IPS DF 6.9 (cell line): ENCODE results near the gene PBX4.

Source experiments
- DNase-seq: peaks from one replicate; pipeline ENCODE4 v3.0.0-alpha.2; 2013; ENCODE audit warnings: low read depth, low spot score
- H3K27ac ChIP-seq: one replicate; pipeline ENCODE4 v1.5.1; 2013; ENCODE audit warnings: low read length, control low read depth
- H3K27me3 ChIP-seq: 2 replicates; pipeline ENCODE4 v1.6.1; 2013; ENCODE audit warnings: mild to moderate bottlenecking, low read length; ENCODE audit not compliant: control insufficient read depth, insufficient read depth
- H3K36me3 ChIP-seq: 2 replicates; pipeline ENCODE4 v1.6.1; 2013; ENCODE audit warnings: low read length; ENCODE audit not compliant: control insufficient read depth, insufficient read depth
- H3K4me1 ChIP-seq: 2 replicates; pipeline ENCODE4 v1.6.1; 2013; ENCODE audit warnings: low read length; ENCODE audit not compliant: control insufficient read depth, insufficient read depth
- H3K4me3 ChIP-seq: 2 replicates; pipeline ENCODE4 v1.5.1; 2013; ENCODE audit warnings: mild to moderate bottlenecking, low read length
- H3K9me3 ChIP-seq: 2 replicates; pipeline ENCODE4 v1.6.1; 2013; ENCODE audit warnings: low read length, inconsistent platforms; ENCODE audit not compliant: control insufficient read depth, insufficient read depth
- WGBS: extraction: QIAGEN DNeasy Blood & Tissue Kit; methylation state at CpG from one replicate; pipeline ENCODE4 v1.1.7; 2013; ENCODE audit warnings: mixed read lengths, missing lambda C conversion rate; ENCODE audit not compliant: insufficient read length, insufficient coverage; 5-methylcytosine and 5-hydroxymethylcytosine counted together

PBX4 gene

DNA sequence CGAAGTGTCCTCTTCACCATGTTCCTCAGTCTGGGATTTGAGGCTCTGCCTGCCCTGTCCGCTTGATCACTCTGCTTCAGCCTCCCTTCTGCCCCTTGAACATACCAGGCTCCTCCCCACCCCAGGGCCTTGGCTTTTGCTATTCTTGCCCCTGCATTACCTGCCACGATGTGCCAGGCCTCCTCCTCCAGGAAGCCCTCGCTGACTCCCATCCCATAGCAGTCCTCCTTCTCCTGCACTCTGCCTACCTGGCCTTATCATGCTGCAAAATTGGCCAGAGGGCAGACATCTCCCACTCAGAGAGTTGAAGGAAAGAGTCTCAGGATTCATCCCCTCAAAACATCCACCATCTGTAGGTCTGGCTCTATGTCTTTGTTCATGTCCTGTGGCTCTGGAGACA lies 87.6 kb downstream of the PBX4 start:
- Histone ChIP-seq H3K27ac (no peak overlapping the region), H3K4me1 (peaks cover 3% of the 10 kb centered on the region; the same call in 1 of the 2 replicates), H3K27me3 (no peaks in the 10 kb centered on the region), H3K9me3 (no peaks in the 10 kb centered on the region), H3K4me3 (no peak overlapping the region), H3K36me3 (peaks cover 9% of the 10 kb centered on the region)
- WGBS = no CpG with 5 or more reads among the region's 4 CpGs
- DNase-seq = no peak

DNA sequence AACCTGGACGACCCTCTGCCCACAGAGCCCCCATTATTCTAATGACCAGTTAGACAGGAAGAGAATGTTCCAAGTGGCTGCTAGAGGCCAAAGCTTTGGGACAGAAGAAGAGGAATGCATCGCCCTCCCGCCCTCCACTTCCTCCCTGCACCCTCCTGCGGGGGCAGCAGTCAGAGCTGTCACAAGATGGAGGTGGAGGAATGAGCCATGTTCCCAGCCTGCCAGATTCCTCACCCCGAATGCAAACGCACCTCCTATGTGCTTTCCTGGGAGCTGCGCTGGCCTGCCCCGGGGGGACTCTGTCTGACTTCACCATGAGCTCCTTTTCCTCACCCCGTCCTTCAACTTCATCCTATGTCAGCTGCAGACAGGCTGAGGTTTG lies 88.1 kb downstream of the PBX4 start:
- peaks cover 11% of the 10 kb centered on the region for H3K36me3 ChIP-seq
- H3K4me3 ChIP-seq = no peak overlapping the region
- H3K9me3 ChIP-seq = no peaks in the 10 kb centered on the region
- no peaks in the 10 kb centered on the region for H3K27me3 ChIP-seq
- no peak overlapping the region for H3K27ac ChIP-seq
- H3K4me1 ChIP-seq = peaks cover 3% of the 10 kb centered on the region; the same call in 1 of the 2 replicates
- WGBS = no CpG with 5 or more reads among the region's 9 CpGs
- DNase-seq = no peak

DNA sequence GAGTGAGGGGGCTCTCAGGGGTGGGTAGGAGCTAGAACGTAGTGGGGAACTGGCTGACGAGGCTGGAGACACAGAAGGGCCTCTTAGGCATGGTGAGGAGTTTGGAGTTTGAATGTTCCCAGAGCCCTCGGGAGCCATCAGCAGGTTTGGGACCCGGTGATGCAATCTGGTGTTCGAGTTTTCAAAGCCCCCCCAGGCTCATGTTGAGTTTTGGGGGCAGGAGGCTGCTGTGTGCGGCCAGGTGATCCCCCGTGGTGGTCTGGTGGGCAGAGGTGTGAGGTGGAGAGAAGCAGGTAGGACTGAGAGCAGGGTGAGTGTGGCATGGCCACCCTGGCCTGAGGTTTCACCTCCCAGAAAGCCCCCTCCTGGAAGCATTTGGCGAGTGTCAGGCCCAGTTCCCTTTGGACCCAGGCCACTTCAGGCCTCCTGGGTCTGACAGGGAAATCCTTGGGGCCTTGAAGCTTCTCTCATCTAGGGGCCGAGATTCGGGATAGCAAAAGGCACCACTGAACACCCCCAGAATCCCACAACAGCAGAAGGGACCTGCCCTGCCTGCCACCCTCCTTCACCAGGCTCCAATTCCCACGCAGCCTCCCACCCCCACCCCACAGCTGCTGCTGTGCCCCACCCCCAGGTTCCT lies 88.6 kb downstream of the PBX4 start:
- DNase-seq = no peak
- H3K27ac ChIP-seq = no peak overlapping the region

DNA sequence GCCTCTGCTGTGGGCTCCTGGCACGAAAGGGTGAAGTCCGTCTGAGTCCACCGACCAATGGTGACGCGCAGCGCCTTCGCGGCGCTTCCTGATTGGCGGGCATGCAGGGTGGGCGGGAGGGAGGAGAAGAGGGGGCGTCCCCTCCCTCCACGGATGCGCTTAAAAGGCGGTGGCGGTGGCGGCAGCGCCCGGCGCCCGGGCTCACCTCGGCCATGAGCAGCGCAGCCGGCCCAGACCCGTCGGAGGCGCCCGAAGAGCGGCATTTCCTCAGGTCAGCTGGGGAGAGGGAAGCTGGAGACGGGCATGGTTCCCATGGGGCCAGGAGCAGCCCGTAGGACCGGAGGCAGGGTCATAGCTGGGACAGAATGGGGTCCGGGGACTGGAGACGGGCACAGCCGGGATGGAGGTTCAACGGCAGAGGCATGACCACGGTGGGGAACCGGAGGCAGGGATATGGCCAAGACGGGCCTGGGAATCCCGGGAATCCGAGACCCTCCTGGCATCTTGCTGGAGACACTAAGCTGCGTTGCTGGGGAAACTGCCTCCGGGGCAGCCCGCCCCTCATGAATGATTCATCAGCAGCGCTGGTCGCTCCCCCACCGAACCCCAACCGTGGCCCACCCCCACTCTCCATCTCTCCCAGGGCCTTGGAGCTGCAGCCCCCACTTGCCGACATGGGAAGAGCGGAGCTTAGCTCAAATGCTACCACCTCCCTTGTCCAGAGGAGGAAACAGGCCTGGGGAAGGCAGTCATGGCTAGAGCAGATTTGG lies 89.6 kb downstream of the PBX4 start, which contains the start of gene YJEFN3:
Gene YJEFN3, plus strand, starts transcription at position 191 of the 770 bp plus-strand sequence. Its CDS starts 22 bp downstream, at position 213.
- H3K9me3 ChIP-seq = no peaks in the 10 kb centered on the region
- H3K4me1 ChIP-seq = peaks cover 4% of the 10 kb centered on the region; the same call in 1 of the 2 replicates
- peaks cover 11% of the 10 kb centered on the region for H3K36me3 ChIP-seq
- no peak for DNase-seq
- H3K4me3 ChIP-seq = no peak within 1 kb of the TSS
- no peaks in the 10 kb centered on the region for H3K27me3 ChIP-seq
- WGBS = no CpG with 5 or more reads among the region's 50 CpGs
- no peak within 1 kb of the TSS for H3K27ac ChIP-seq

More for the DNA sequence above, 88.6 kb downstream of the PBX4 start:
- no peaks in the 10 kb centered on the region for H3K9me3 ChIP-seq
- no CpG with 5 or more reads among the region's 11 CpGs for WGBS
- peaks cover 11% of the 10 kb centered on the region for H3K36me3 ChIP-seq
- no peak overlapping the region for H3K4me3 ChIP-seq
- H3K4me1 ChIP-seq = peaks cover 3% of the 10 kb centered on the region; the same call in 1 of the 2 replicates
- no peaks in the 10 kb centered on the region for H3K27me3 ChIP-seq

DNA sequence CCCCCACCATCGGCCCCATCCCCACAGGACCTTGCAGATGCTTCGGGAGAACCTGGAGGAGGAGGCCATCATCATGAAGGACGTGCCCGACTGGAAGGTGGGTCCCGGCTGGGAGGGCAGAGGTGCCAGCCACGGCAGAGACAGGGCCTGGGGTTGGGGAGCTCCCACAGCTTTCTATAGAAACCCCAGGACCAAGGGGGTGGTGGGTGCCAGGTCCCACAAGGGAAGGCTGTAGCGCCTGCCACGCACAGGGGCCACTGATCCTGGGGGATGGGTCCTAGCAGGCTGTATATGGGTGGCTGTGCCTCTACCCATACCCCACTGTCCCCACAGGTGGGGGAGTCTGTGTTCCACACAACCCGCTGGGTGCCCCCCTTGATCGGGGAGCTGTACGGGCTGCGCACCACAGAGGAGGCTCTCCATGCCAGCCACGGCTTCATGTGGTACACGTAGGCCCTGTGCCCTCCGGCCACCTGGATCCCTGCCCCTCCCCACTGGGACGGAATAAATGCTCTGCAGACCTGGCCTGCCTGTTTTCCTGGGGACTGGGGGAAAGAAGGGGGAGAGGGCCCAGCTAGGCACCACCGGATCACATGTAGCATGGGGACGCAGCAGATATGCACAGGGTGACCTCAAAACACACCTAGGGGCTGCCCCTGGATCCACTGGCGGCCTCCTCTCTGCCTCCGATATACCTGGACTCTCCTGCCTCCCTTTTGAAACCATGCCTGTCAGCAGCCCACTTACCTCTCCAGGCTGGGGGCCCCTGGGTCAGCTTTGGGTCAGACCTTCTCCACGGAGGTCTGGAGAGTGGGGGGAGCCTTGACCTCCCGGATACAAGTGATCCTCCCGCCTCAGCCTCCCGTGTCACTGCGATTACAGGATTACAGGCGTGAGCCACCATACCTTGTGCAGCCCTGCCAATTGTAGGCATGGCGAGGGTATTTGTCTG lies 90.5 kb downstream of the PBX4 start:
- H3K4me3 ChIP-seq = no peak overlapping the region
- H3K4me1 ChIP-seq = peaks cover 4% of the 10 kb centered on the region; the same call in 1 of the 2 replicates
- H3K27ac ChIP-seq = no peak overlapping the region
- H3K9me3 ChIP-seq = no peaks in the 10 kb centered on the region
- H3K27me3 ChIP-seq = no peaks in the 10 kb centered on the region
- peaks cover 11% of the 10 kb centered on the region for H3K36me3 ChIP-seq
- no CpG with 5 or more reads among the region's 27 CpGs for WGBS
- DNase-seq = no peak

DNA sequence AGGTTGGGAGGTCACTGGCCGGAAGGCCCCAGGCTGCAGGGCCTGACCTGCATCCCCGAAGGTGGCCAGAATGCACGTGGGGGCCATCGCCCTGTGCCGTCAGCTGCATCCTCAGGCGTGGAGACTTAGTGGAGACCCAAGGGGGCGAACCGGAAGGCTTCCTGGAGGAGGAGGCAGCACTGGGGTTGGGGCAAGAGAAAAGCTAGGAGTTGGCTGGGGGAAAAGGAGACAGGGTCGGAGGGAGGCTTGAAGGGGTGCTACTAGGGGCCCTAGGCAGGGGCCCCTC lies 91.2 kb downstream of the PBX4 start:
- no CpG with 5 or more reads among the region's 9 CpGs for WGBS
- no peak overlapping the region for H3K4me3 ChIP-seq
- no peaks in the 10 kb centered on the region for H3K27me3 ChIP-seq
- no peak overlapping the region for H3K27ac ChIP-seq
- H3K4me1 ChIP-seq = 0 out of 2 replicates have a peak, but pooled peaks cover 2% of the 10 kb centered on the region
- H3K36me3 ChIP-seq = peaks cover 11% of the 10 kb centered on the region
- H3K9me3 ChIP-seq = no peaks in the 10 kb centered on the region
- no peak for DNase-seq

DNA sequence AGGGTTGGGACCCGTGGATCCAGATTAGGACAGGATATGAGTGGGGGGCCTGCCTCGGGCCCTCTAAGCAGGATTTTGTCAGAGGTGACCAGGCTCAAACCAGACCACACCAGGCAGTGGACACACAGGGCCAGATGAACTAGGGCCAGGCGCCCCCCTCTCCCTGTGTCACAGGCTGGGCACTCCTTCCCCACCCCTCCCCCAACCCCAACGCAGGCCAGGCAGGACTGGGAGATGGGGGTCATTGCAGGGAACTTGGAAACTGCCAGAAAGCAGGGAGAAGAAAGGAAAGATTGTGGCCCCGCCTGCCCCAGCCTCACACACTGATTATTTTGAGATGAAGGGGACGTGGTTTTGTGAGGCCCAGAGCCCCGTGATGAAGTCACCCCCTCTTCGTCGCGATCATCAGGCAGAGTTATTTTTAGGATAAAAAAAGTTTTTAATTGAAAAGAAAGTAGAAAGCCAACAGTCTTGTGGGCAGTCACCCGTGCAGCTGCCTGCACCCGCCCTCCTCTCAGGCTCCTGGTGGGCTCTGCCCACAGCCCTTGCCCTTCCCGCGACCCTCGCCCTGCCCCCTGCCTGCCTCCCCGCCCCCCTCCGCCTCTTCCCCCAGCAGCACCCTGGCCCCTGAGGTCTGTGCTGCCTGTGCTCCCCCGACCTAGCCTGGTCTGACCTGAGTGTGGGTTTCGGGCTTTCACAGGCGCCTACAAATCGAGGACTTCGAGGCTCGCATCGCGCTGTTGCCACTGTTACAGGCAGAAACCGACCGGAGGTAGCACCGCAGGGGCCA lies 91.7 kb downstream of the PBX4 start:
- no CpG with 5 or more reads among the region's 28 CpGs for WGBS
- H3K4me3 ChIP-seq = no peak overlapping the region
- DNase-seq = no peak
- H3K9me3 ChIP-seq = no peaks in the 10 kb centered on the region
- no peak overlapping the region for H3K27ac ChIP-seq
- 0 out of 2 replicates have a peak, but pooled peaks cover 2% of the 10 kb centered on the region for H3K4me1 ChIP-seq
- H3K27me3 ChIP-seq = no peaks in the 10 kb centered on the region
- H3K36me3 ChIP-seq = peaks cover 11% of the 10 kb centered on the region

DNA sequence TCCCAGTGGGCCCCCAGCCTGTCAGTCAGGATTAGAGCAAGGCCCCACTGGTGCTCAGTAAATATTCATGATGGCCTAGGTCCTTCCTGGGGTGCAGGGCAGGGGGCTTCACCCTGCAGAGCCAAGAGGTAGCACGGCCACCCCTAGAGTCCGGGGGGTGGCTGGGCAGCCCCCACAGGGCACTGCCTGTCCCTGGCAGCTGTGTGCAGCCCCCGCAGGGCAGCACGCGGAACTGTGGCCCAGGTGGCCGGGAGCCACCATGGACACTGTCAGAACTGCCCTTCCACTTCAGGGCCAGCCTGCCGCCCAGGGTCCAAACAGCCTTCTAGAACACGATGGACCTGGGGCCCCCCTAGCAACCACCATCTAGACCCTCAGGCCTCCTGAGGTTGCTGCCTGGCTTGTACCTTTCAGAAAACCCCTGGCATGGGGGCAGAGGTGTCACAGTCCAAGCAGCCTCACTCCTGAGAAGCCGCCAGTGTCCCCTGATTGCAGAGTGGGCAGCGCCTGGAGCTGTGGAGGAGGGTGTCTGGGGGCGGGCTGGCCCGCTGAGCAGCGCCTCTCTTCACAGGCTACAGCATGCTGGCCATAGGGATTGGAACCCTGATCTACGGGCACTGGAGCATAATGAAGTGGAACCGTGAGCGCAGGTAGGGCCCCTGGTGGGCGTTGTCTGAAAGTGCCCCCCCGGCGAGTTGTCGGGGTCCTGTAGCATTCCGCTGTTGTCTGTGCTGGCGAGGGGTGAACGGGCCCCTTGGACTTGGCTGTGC lies 92.7 kb downstream of the PBX4 start:
- H3K4me1 ChIP-seq = 0 out of 2 replicates have a peak, but pooled peaks cover 2% of the 10 kb centered on the region
- H3K9me3 ChIP-seq = no peaks in the 10 kb centered on the region; the same call in 1 of the 2 replicates
- no peak for DNase-seq
- WGBS = no CpG with 5 or more reads among the region's 23 CpGs
- H3K27ac ChIP-seq = no peak overlapping the region
- H3K36me3 ChIP-seq = peaks cover 11% of the 10 kb centered on the region
- no peaks in the 10 kb centered on the region for H3K27me3 ChIP-seq
- no peak overlapping the region for H3K4me3 ChIP-seq

DNA sequence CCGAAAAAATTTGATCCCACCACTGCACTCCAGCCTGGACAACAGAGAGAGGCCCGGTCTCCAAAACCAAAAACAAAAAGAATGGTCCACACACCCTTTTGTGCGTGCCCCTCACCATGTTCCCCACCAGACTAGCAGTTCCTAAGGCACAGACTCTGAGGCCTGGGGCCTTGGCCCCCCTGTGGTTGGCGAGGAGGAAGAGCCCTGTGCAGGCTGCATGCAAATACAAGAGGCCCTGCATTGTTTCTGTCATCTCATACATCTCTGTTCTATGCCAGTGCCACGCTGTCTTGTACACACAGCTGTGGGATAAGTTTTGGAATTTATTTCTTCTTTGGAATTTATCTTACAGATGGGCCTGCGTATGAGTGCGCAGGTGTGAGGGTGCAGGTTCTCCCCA lies 94.4 kb downstream of the PBX4 start:
- Histone ChIP-seq H3K4me1 (0 out of 2 replicates have a peak, but pooled peaks cover 2% of the 10 kb centered on the region), H3K4me3 (no peak overlapping the region)

More for the DNA sequence above, 94.4 kb downstream of the PBX4 start:
- no peak for DNase-seq
- Histone ChIP-seq H3K36me3 (peaks cover 16% of the 10 kb centered on the region), H3K9me3 (no peaks in the 10 kb centered on the region; the same call in 1 of the 2 replicates), H3K27ac (no peak overlapping the region), H3K27me3 (no peaks in the 10 kb centered on the region)
- no CpG with 5 or more reads among the region's 7 CpGs for WGBS
